Right lobe of liver (tissue), 4 donors: ENCODE data around the gene GNB5.

Experiments
- POLR2A ChIP-seq: fragments of 450-650 bp; IDR thresholded peaks from one replicate; pipeline ENCODE4 v1.6.1; 2017; ENCODE audit warnings: antibody characterized with exemption, mild to moderate bottlenecking
- TF ChIP-seq, protein P1 (sequence below), 4 donors: fragments of 200-600 bp in 3 of 4; fragments of 450-650 bp in 1 of 4; IDR thresholded peaks; one replicate each; pipeline versions ENCODE4 v1.5.1 to v1.8.0; 2016 to 2022; ENCODE audit warnings: antibody characterized with exemption in 4 of 4, mild to moderate bottlenecking in 2 of 4
- donor health status: DM: no; HTN: no; CAD: no.
- donor health status: DM: no; HTN: no; CAD: no.
- donor health status: DM: no; HTN: yes; CAD: no.

- TF ChIP-seq, protein P1, sequence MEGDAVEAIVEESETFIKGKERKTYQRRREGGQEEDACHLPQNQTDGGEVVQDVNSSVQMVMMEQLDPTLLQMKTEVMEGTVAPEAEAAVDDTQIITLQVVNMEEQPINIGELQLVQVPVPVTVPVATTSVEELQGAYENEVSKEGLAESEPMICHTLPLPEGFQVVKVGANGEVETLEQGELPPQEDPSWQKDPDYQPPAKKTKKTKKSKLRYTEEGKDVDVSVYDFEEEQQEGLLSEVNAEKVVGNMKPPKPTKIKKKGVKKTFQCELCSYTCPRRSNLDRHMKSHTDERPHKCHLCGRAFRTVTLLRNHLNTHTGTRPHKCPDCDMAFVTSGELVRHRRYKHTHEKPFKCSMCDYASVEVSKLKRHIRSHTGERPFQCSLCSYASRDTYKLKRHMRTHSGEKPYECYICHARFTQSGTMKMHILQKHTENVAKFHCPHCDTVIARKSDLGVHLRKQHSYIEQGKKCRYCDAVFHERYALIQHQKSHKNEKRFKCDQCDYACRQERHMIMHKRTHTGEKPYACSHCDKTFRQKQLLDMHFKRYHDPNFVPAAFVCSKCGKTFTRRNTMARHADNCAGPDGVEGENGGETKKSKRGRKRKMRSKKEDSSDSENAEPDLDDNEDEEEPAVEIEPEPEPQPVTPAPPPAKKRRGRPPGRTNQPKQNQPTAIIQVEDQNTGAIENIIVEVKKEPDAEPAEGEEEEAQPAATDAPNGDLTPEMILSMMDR (IDR thresholded peaks at IDR 0.05) = no peak
- no peak for TF ChIP-seq POLR2A
These were observed 13.5 kb upstream of the GNB5 start for GRCh38 chr15:52204657-52205056.
